WTC11 (cell line): Measurements from ENCODE around the gene EIF4ENIF1. TPM values are rescaled to one million over a fixed set of nuclear protein-coding genes. Genes with fewer than 3 reads are reported as not detected.

Source experiments
- ATAC-seq: fragments of 200-7000 bp; cut with Tn5 transposase; 2 replicates; pipeline ENCODE4 v1.10.0; 2021; ENCODE audit warnings: mild to moderate bottlenecking, moderate library complexity
- CTCF ChIA-PET: fragments of 300-600 bp; sonication (Branson Sonifier 250); formaldehyde crosslinking; loops from one replicate; lab custom pipeline; 2021; ENCODE audit warnings: antibody characterized with exemption; lab: Charles Lee
- POLR2A ChIA-PET: fragments of 350-600 bp; sonication (Branson Sonifier 250); formaldehyde crosslinking; loops from one replicate; lab custom pipeline; 2021; ENCODE audit warnings: antibody characterized with exemption; lab: Charles Lee
- DNase-seq: peaks from one replicate; pipeline ENCODE4 v3.0.0; 2021; ENCODE audit warnings: low spot score
- H3K27ac Mint-ChIP-seq: 2 replicates; pipeline ENCODE4 v1.8.0; 2021; ENCODE audit warnings: mixed read lengths
- H3K27me3 Mint-ChIP-seq: 2 replicates; pipeline ENCODE4 v1.8.0; 2021; ENCODE audit warnings: low read depth, mild to moderate bottlenecking, moderate library complexity, mixed read lengths
- H3K36me3 Mint-ChIP-seq: 2 replicates; pipeline ENCODE4 v1.8.0; 2021; ENCODE audit warnings: mixed read lengths
- H3K4me1 Mint-ChIP-seq: 2 replicates; pipeline ENCODE4 v1.8.0; 2022; ENCODE audit warnings: mixed read lengths
- H3K4me3 Mint-ChIP-seq: 2 replicates; pipeline ENCODE4 v1.8.0; 2021; ENCODE audit warnings: mild to moderate bottlenecking, moderate library complexity, mixed read lengths
- H3K9me3 Mint-ChIP-seq: 2 replicates; pipeline ENCODE4 v1.8.0; 2021; ENCODE audit warnings: mixed read lengths
- ARID4B ChIP-seq: sonication (generic); formaldehyde crosslinking; IDR thresholded peaks from 2 replicates; pipeline ENCODE4 v1.8.0; 2023; ENCODE audit warnings: missing genetic modification reagents, mild to moderate bottlenecking, borderline replicate concordance
- E2F4 ChIP-seq: sonication (generic); formaldehyde crosslinking; IDR thresholded peaks from 2 replicates; pipeline ENCODE4 v1.8.1; 2022; ENCODE audit warnings: low read depth, mild to moderate bottlenecking, moderate library complexity, missing genetic modification reagents, borderline replicate concordance
- EMX1 ChIP-seq: fragments of 250-450 bp; sonication (Bioruptor Pico); IDR thresholded peaks from 2 replicates; pipeline ENCODE4 v1.8.0; 2021; ENCODE audit warnings: mild to moderate bottlenecking
- FOXJ3 ChIP-seq: sonication (generic); formaldehyde crosslinking; IDR thresholded peaks from 2 replicates; pipeline ENCODE4 v1.9.0; 2021; ENCODE audit warnings: missing genetic modification reagents, mild to moderate bottlenecking, borderline replicate concordance
- GTF2I ChIP-seq: fragments of 250-450 bp; sonication (Bioruptor Pico); conservative IDR thresholded peaks from 2 replicates; pipeline ENCODE4 v1.4.0; 2021; ENCODE audit warnings: mild to moderate bottlenecking
- HMGA2 ChIP-seq: fragments of 250-450 bp; sonication (Bioruptor Pico); IDR thresholded peaks from 2 replicates; pipeline ENCODE4 v1.4.0; 2021; ENCODE audit warnings: mild to moderate bottlenecking, moderate library complexity
- IRF2 ChIP-seq: sonication (generic); formaldehyde crosslinking; IDR thresholded peaks from 2 replicates; pipeline ENCODE4 v1.8.0; 2022; ENCODE audit warnings: low read depth, missing genetic modification reagents, borderline replicate concordance
- JUN ChIP-seq: sonication (generic); formaldehyde crosslinking; IDR thresholded peaks from 2 replicates; pipeline ENCODE4 v1.8.0; 2023; ENCODE audit warnings: mild to moderate bottlenecking, missing genetic modification reagents
- NFATC4 ChIP-seq: fragments of 250-450 bp; sonication (Bioruptor Pico); IDR thresholded peaks from 2 replicates; pipeline ENCODE4 v1.9.0; 2021; ENCODE audit warnings: mild to moderate bottlenecking
- NFYB ChIP-seq: sonication (generic); formaldehyde crosslinking; conservative IDR thresholded peaks from 2 replicates; pipeline ENCODE4 v1.8.0; 2022; ENCODE audit warnings: low read depth, missing genetic modification reagents
- NR3C1 ChIP-seq: sonication (generic); formaldehyde crosslinking; conservative IDR thresholded peaks from 2 replicates; pipeline ENCODE4 v1.8.1; 2023; ENCODE audit warnings: low read depth, mild to moderate bottlenecking, missing genetic modification reagents
- SMAD4 ChIP-seq: sonication (generic); formaldehyde crosslinking; IDR thresholded peaks from 2 replicates; pipeline ENCODE4 v1.8.0; 2022; ENCODE audit warnings: mild to moderate bottlenecking, missing genetic modification reagents
- STAT6 ChIP-seq: sonication (generic); formaldehyde crosslinking; conservative IDR thresholded peaks from 2 replicates; pipeline ENCODE4 v1.8.1; 2023; ENCODE audit warnings: mild to moderate bottlenecking, low read depth, missing genetic modification reagents, moderate library complexity
- TEAD4 ChIP-seq: sonication (generic); formaldehyde crosslinking; IDR thresholded peaks from 2 replicates; pipeline ENCODE4 v1.8.0; 2022; ENCODE audit warnings: mild to moderate bottlenecking, missing genetic modification reagents
- USF1 ChIP-seq: sonication (generic); formaldehyde crosslinking; IDR thresholded peaks from 2 replicates; pipeline ENCODE4 v1.8.0; 2022; ENCODE audit warnings: mild to moderate bottlenecking, missing genetic modification reagents
- ZNF121 ChIP-seq: sonication (generic); formaldehyde crosslinking; IDR thresholded peaks from 2 replicates; pipeline ENCODE4 v1.8.0; 2023; ENCODE audit warnings: missing genetic modification reagents
- ZNF219 ChIP-seq: sonication (generic); formaldehyde crosslinking; IDR thresholded peaks from 2 replicates; pipeline ENCODE4 v1.8.0; 2023; ENCODE audit warnings: missing genetic modification reagents, mild to moderate bottlenecking, borderline replicate concordance
- ZNF317 ChIP-seq: sonication (generic); formaldehyde crosslinking; IDR thresholded peaks from 2 replicates; pipeline ENCODE4 v1.8.1; 2023; ENCODE audit warnings: low read depth, mild to moderate bottlenecking, moderate library complexity, missing genetic modification reagents, borderline replicate concordance
- ZNF396 ChIP-seq: fragments of 250-450 bp; sonication (Bioruptor Pico); IDR thresholded peaks from 2 replicates; pipeline ENCODE4 v1.8.0; 2021; ENCODE audit warnings: mild to moderate bottlenecking, moderate library complexity, borderline replicate concordance
- ZNF532 ChIP-seq: fragments of 250-450 bp; sonication (Bioruptor Pico); IDR thresholded peaks from 2 replicates; pipeline ENCODE4 v1.9.0; 2021; ENCODE audit warnings: mild to moderate bottlenecking, borderline replicate concordance
- total RNA-seq: library from RNA; stranded (reverse); gene quantifications from 3 replicates; pipeline ENCODE4 v1.2.3, GENCODE V29; 2021
- TF ChIP-seq, protein P1 (sequence below): sonication (generic); formaldehyde crosslinking; IDR thresholded peaks from 2 replicates; pipeline ENCODE4 v1.8.1; 2023; ENCODE audit warnings: mild to moderate bottlenecking, missing genetic modification reagents, moderate library complexity
- TF ChIP-seq, protein P2 (sequence below): fragments of 250-450 bp; sonication (Bioruptor Pico); IDR thresholded peaks from 2 replicates; pipeline ENCODE4 v1.9.0; 2021; ENCODE audit warnings: moderate library complexity, mild to moderate bottlenecking, inconsistent platforms, borderline replicate concordance

The EIF4ENIF1 gene
- total RNA-seq, 1 experiment from 2014 or later = 22.8 TPM

- TF ChIP-seq ZNF532 = no peak
- TF ChIP-seq ZNF396 (CRISPR knock-in tag) = no peak
- TF ChIP-seq SMAD4 (CRISPR knock-in tag) = no peak
- TF ChIP-seq TEAD4 (CRISPR knock-in tag) = no peak
- TF ChIP-seq ZNF317 (CRISPR knock-in tag) = no peak
- TF ChIP-seq ZNF121 (CRISPR knock-in tag) = no peak
- TF ChIP-seq JUN (CRISPR knock-in tag) = no peak
- no peak for TF ChIP-seq NFYB (CRISPR knock-in tag)
- no peak for TF ChIP-seq NFATC4 (CRISPR knock-in tag)
Measured at GRCh38 chr22:31398231-31398630, 91.4 kb downstream of the EIF4ENIF1 start (continued).

DNA sequence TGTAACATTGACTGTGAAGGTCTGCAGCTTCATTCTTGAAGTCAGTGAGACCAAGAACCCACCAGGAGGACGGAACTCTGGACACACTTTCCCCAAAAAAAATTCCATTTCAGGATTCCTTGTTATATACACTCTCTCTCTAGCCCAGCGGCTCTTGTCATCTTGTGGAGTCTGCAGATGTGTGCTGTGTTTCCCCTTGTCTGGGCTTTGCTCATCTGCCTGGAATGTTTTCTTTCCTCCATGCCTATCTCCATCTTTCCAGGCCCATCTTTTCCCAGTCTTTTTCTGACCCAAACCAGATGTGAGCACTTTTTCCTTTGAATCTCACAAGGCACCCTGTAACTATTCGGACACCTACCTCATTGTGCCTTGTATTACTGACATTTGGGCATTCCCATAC is 95.3 kb downstream of the EIF4ENIF1 start:
- ChIA-PET CTCF (no interaction called here), POLR2A (no interaction called here)
- H3K4me1 Mint-ChIP-seq = peaks cover 7% of the 10 kb centered on the region; the same call in 1 of the 2 replicates
- ATAC-seq (no peak), DNase-seq (no peak)
- no peak overlapping the region for H3K4me3 Mint-ChIP-seq
- peaks cover 3% of the 10 kb centered on the region; the same call in 1 of the 2 replicates for H3K27me3 Mint-ChIP-seq
- peaks cover 6% of the 10 kb centered on the region for H3K9me3 Mint-ChIP-seq
- H3K27ac Mint-ChIP-seq = no peak overlapping the region
- no peaks in the 10 kb centered on the region for H3K36me3 Mint-ChIP-seq
- no peak for TF ChIP-seq ARID4B (CRISPR knock-in tag)
- TF ChIP-seq HMGA2 (CRISPR knock-in tag) = no peak
- TF ChIP-seq STAT6 (CRISPR knock-in tag) = no peak
- no peak for TF ChIP-seq USF1 (CRISPR knock-in tag)
- no peak for TF ChIP-seq E2F4 (CRISPR knock-in tag)
- TF ChIP-seq, protein P1, sequence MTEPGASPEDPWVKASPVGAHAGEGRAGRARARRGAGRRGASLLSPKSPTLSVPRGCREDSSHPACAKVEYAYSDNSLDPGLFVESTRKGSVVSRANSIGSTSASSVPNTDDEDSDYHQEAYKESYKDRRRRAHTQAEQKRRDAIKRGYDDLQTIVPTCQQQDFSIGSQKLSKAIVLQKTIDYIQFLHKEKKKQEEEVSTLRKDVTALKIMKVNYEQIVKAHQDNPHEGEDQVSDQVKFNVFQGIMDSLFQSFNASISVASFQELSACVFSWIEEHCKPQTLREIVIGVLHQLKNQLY (CRISPR knock-in tag) = no peak
- TF ChIP-seq, protein P2, sequence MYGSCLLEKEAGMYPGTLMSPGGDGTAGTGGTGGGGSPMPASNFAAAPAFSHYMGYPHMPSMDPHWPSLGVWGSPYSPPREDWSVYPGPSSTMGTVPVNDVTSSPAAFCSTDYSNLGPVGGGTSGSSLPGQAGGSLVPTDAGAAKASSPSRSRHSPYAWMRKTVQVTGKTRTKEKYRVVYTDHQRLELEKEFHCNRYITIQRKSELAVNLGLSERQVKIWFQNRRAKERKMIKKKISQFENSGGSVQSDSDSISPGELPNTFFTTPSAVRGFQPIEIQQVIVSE = no peak
- TF ChIP-seq ZNF219 (CRISPR knock-in tag) = no peak
- no peak for TF ChIP-seq NFYB (CRISPR knock-in tag)
- TF ChIP-seq FOXJ3 (CRISPR knock-in tag) = no peak
- no peak for TF ChIP-seq GTF2I (CRISPR knock-in tag)
- no peak for TF ChIP-seq EMX1 (CRISPR knock-in tag)
- no peak for TF ChIP-seq IRF2
- no peak for TF ChIP-seq NR3C1
- TF ChIP-seq NFATC4 (CRISPR knock-in tag) = no peak
